ENCODE measurements around the gene LENG9.
A peak's percentile ranks its signal among the peaks of the same experiment; 100 is the strongest.
"Not testable (repeated sequence)": the region's sequence is repeated elsewhere in the genome, so short reads cannot be mapped to it uniquely, and the experiment has no call there.

LENG9 gene

DNA sequence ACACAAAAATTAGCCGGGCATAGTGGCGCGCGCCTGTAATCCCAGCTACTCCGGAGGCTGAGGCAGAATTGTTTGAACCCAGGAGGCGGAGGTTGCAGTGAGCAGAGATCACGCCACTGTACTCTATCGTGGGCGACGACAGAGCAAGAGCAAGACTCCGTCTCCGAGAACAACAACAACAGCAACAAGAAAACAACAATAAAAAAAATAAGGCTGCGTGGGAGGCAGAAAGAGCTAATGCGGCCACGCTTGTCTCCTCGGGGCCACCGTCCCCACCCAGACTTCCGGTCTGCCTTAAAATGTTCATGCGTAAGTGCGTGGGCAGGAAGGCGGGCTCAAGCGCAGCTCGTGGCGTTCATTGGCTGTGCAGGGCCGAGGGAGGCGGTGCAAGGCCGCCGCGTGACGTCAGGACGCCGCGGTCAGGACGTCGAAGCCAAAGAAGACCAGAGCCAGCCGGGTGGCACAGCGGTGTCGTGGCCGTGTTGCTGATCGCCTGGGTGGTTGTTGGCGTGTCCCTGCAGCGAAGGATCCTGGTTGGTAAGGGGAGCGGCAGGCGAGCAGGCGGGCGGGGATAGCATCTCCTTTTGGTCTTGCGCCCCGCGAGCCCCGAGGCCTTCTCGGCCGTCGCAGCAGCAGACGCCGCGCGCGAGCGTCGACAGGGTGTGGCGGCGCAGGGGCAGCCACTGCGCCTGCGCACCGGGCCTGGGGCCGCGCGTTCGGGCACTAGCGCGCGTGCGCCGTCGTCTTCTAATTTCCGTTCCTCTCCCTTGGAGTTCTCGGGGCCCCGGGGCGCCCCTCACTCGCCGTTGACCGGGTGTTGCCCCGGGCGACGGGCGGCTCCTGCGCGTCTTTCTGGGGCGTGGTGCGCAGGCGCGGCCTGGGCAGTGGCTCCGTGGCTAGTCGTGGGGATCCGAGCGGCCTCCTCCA, 14.5 kb downstream of the LENG9 start, which contains the start of gene LENG8:
TSS of gene LENG8 (plus strand) at position 426 of the 927 bp plus-strand sequence. CDS start 2,146 bp downstream, outside the sequence.
- no peak for TF ChIP-seq EZH2 (optimal IDR thresholded peaks at IDR 0.05; ENCODE audit: low read depth, low read length)
- H3K4me2 ChIP-seq (ENCODE audit: low read depth, low read length) = peak within 1 kb of the TSS; percentile 91
- H3F3A ChIP-seq (ENCODE audit: insufficient read depth, low read length) = no peaks in the 10 kb centered on the region
- peak within 1 kb of the TSS; percentile 88 for H3K27ac ChIP-seq (ENCODE audit: low read length)
- no peaks in the 10 kb centered on the region for H3K9me3 ChIP-seq (replicated peaks; ENCODE audit: insufficient read depth, low read length)
- peak within 1 kb of the TSS; percentile 77 for H2AFZ ChIP-seq (ENCODE audit: low read length)
- peaks cover 15% of the 10 kb centered on the region for H3K36me3 ChIP-seq (replicated peaks; ENCODE audit: insufficient read depth, low read length)
- no peaks in the 10 kb centered on the region for H3K27me3 ChIP-seq (replicated peaks; ENCODE audit: insufficient read depth, low read length)
- peaks cover 70% of the 10 kb centered on the region for H3K79me2 ChIP-seq (ENCODE audit: low read length)
- peak within 1 kb of the TSS; percentile 92 for H3K4me3 ChIP-seq (ENCODE audit: low read length)
- no peaks in the 10 kb centered on the region for H3K9me2 ChIP-seq (replicated peaks; ENCODE audit: insufficient read depth, low read length)
- peaks cover 8% of the 10 kb centered on the region; the same call in 1 of the 2 replicates for H3K4me1 ChIP-seq (ENCODE audit: low read length)
- DNase-seq = peak; percentile 98
- peak within 1 kb of the TSS; percentile 90 for H3K9ac ChIP-seq (ENCODE audit: low read length)
- H4K20me1 ChIP-seq (ENCODE audit: insufficient read depth, low read length) = peaks cover 19% of the 10 kb centered on the region

DNA sequence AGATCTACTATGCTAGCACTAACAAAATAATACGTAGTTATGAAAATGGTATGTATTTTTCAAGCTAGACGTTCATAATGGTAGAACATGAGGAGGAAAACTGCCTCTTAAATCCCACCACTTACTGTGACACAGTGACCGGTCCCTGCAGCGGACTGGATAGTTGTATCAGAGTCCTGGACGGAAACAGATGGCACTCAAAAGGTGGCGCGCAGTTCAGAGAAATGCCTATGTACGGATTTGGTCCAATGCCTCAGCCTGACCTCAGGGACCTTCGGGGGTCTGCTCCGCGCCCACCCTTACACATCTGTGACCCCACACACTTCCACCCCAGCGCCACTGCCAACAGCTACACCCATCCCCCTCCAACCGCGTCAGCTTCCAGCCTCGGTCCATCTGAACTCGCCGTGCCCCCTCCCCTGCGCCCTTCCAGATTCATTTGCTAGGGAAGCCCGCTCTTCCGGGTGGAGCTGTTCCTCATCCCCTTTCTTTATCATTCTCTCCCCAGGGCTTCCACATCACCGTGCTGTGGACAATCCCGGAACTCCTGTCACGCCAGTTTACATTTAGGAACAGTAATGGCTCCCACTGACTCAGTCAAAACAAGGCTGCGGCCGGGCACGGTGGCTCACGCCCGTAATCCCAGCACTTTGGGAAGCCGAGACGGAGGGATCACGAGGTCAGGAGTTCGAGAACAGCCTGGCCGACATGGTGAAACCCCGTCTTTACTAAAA, 15.4 kb downstream of the LENG9 start:
- Histone ChIP-seq H4K20me1 (ENCODE audit: insufficient read depth, low read length) (peaks cover 19% of the 10 kb centered on the region), H3K4me3 (ENCODE audit: low read length) (peak overlapping the region; percentile 92), H3K36me3 (replicated peaks; ENCODE audit: insufficient read depth, low read length) (peaks cover 8% of the 10 kb centered on the region; the same call in 1 of the 2 replicates), H3F3A (ENCODE audit: insufficient read depth, low read length) (no peaks in the 10 kb centered on the region), H2AFZ (ENCODE audit: low read length) (peak overlapping the region; percentile 77), H3K9ac (ENCODE audit: low read length) (peak overlapping the region; percentile 90), H3K27ac (ENCODE audit: low read length) (peak overlapping the region; percentile 88; the same call in 1 of the 2 replicates), H3K9me3 (replicated peaks; ENCODE audit: insufficient read depth, low read length) (no peaks in the 10 kb centered on the region), H3K4me1 (ENCODE audit: low read length) (peaks cover 8% of the 10 kb centered on the region; the same call in 1 of the 2 replicates), H3K9me2 (replicated peaks; ENCODE audit: insufficient read depth, low read length) (no peaks in the 10 kb centered on the region), H3K79me2 (ENCODE audit: low read length) (peaks cover 62% of the 10 kb centered on the region), H3K27me3 (replicated peaks; ENCODE audit: insufficient read depth, low read length) (no peaks in the 10 kb centered on the region), H3K4me2 (ENCODE audit: low read depth, low read length) (peak overlapping the region; percentile 91)
- TF ChIP-seq CTCF (IDR thresholded peaks at IDR 0.05; ENCODE audit: low read length) (no peak), EZH2phosphoT487 (IDR thresholded peaks at IDR 0.05; ENCODE audit: low read length) (no peak), EZH2 (optimal IDR thresholded peaks at IDR 0.05; ENCODE audit: low read depth, low read length) (no peak)
- DNase-seq = peak; percentile 24

DNA sequence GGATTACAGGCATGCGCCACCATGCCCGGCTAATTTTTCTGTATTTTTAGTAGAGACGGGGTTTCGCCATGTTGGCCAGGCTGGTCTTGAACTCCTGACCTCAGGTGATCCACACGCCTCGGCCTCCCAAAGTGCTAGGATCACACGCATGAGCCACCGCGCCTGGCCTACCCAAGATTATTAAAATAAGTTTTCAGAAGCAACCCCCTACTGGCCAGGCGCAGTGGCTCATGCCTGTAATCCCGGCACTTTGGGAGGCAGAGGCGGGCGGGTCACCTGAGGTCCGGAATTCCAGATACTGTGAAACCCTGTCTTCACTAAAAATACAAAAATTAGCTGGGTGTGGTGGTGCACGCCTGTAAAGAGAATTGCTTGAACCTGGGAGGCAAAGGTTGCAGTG, 17.2 kb downstream of the LENG9 start:
- H3K9ac ChIP-seq (ENCODE audit: low read length); H3K27me3 ChIP-seq (replicated peaks; ENCODE audit: insufficient read depth, low read length); H3K9me3 ChIP-seq (replicated peaks; ENCODE audit: insufficient read depth, low read length); DNase-seq; H3K4me1 ChIP-seq (ENCODE audit: low read length); H3K9me2 ChIP-seq (replicated peaks; ENCODE audit: insufficient read depth, low read length); H3F3A ChIP-seq (ENCODE audit: insufficient read depth, low read length); H3K27ac ChIP-seq (ENCODE audit: low read length); H2AFZ ChIP-seq (ENCODE audit: low read length); H3K36me3 ChIP-seq (replicated peaks; ENCODE audit: insufficient read depth, low read length); H3K4me3 ChIP-seq (ENCODE audit: low read length); H3K4me2 ChIP-seq (ENCODE audit: low read depth, low read length): not testable (repeated sequence)
- Histone ChIP-seq H4K20me1 (ENCODE audit: insufficient read depth, low read length) (peaks cover 12% of the 10 kb centered on the region), H3K79me2 (ENCODE audit: low read length) (peaks cover 44% of the 10 kb centered on the region)

DNA sequence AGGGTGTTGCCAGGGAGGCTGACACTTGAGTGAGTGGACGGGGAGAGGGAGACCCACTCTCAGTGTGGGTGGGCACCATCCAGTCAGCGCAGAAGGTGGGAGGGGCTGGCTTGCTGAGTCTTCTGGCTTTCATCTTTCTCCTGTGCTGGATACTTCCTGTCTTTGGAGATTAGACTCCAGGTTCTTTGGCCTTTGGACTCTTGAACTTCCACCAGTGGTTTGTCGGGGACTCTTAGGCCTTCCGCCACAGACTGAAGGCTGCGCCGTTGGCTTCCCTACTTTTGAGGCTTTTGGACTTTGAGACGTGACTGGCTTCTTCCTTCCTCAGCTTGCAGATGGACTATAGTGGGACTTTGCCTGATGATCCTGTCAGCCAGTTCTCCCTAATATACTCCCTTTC, 18.8 kb downstream of the LENG9 start:
- Histone ChIP-seq H3K27ac (ENCODE audit: low read length) (no peak overlapping the region), H3K36me3 (replicated peaks; ENCODE audit: insufficient read depth, low read length) (no peaks in the 10 kb centered on the region), H3K27me3 (replicated peaks; ENCODE audit: insufficient read depth, low read length) (no peaks in the 10 kb centered on the region), H3K4me2 (ENCODE audit: low read depth, low read length) (no peak overlapping the region), H2AFZ (ENCODE audit: low read length) (no peak overlapping the region), H3K4me1 (ENCODE audit: low read length) (peaks cover 3% of the 10 kb centered on the region; the same call in 1 of the 2 replicates), H3F3A (ENCODE audit: insufficient read depth, low read length) (no peaks in the 10 kb centered on the region), H3K4me3 (ENCODE audit: low read length) (no peak overlapping the region), H3K9me2 (replicated peaks; ENCODE audit: insufficient read depth, low read length) (no peaks in the 10 kb centered on the region), H4K20me1 (ENCODE audit: insufficient read depth, low read length) (no peaks in the 10 kb centered on the region; the same call in 1 of the 2 replicates), H3K79me2 (ENCODE audit: low read length) (peaks cover 27% of the 10 kb centered on the region), H3K9me3 (replicated peaks; ENCODE audit: insufficient read depth, low read length) (no peaks in the 10 kb centered on the region), H3K9ac (ENCODE audit: low read length) (no peak overlapping the region)
- no peak for DNase-seq
- TF ChIP-seq EZH2 (optimal IDR thresholded peaks at IDR 0.05; ENCODE audit: low read depth, low read length) (no peak), EZH2phosphoT487 (IDR thresholded peaks at IDR 0.05; ENCODE audit: low read length) (no peak), CTCF (IDR thresholded peaks at IDR 0.05; ENCODE audit: low read length) (no peak)

All from MM.1S (cell line).